HG03520 (cell line): ENCODE results near the gene LPAR3.
"Not testable (repeated sequence)": the region's sequence is repeated elsewhere in the genome, so short reads cannot be mapped to it uniquely, and the experiment has no call there.

Experiments used
- ATAC-seq: cut with Tn5 transposase; IDR thresholded peaks from one replicate; pipeline ENCODE4 v1.9.1; 2021; ENCODE audit warnings: mild to moderate bottlenecking, moderate library complexity; ENCODE audit not compliant: unreplicated experiment

The LPAR3 gene, protein sequence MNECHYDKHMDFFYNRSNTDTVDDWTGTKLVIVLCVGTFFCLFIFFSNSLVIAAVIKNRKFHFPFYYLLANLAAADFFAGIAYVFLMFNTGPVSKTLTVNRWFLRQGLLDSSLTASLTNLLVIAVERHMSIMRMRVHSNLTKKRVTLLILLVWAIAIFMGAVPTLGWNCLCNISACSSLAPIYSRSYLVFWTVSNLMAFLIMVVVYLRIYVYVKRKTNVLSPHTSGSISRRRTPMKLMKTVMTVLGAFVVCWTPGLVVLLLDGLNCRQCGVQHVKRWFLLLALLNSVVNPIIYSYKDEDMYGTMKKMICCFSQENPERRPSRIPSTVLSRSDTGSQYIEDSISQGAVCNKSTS

DNA sequence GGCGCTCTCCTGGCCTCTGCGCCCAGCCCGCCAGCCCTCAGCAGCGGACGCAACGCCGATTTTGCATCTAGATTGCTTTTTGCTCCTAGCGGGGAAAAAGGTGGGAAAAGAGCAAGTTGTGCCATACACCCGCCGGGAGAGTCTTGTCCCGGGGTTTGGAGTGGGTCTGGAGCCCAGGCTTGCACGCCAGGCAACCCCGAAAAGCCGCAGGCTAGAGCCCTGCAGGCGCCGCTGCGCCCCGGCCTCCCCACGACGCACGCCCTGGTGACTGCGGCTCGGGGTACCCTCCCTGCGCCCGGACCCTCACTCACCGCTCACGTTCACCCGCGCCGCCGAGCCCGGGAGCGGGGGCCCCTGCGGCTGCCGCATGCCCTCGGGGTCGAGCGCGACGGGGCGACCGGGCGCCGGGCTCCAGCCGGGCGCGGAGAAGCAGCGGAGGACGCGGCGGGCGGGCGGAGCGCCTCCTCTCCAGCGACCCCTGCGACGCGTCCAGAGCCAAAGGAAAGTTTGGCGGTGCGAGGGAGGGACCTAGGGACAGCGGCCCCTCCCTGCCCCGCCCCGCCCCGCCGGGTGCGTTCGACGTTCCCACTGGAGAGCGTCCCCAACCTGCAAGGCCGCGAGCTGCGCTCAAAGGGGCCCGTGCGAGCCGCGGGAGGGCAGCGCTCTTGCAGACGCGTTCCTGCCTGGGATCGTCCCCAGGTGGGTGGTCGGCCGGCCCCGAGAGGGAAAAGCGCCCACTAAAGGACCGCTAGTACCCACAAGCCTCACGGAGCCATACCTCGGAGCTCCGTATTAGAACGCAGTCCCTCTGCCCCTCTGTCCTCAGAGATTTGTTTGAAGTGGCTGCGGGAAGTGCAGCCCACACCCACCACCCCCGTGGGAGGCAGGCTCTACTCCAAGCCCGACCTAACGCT lies at the start of gene LPAR3:
Gene LPAR3 (minus strand): TSS at position 502 of the 914 bp plus-strand sequence. CDS start 27,086 bp downstream, outside the sequence.
- no peak for ATAC-seq

DNA sequence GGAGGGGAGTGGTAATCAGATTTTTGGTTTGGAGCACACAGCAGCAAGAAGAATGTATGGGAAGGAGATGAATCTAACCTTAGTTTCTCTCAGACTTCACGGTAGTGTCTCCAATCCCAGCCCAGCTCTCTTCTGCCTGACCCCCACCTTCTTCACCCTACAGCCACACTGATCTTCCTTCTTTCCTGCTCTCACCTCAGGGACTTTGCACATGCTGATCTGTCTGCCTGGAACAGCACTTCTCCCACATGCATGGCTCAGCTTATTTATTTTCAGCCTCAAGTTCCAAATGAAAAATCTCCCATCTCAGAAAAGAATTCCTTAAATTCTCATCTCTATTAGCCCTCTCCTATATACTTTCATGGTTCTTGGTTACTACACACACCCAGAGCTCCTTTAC lies 48.8 kb upstream of the LPAR3 start:
- ATAC-seq, result no peak

DNA sequence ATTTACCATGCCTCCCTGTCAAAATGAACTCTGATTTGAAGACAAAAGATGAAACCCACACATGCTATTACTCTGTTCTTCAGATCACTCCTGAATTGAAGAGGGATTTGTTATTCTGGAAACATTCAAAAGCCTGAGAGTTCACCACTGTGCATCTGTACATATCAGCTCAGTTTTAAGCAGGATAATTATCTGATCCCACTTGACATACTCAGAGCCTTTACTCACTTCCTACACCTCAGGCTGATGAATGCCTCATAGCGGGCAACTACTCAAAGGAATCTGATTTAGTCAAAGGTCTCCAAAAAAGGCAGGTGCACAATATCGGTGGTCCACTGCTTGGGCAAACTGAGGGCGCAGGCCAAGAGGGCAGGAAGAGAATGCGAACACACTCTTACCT lies 47.5 kb upstream of the LPAR3 start:
- ATAC-seq, result no peak

DNA sequence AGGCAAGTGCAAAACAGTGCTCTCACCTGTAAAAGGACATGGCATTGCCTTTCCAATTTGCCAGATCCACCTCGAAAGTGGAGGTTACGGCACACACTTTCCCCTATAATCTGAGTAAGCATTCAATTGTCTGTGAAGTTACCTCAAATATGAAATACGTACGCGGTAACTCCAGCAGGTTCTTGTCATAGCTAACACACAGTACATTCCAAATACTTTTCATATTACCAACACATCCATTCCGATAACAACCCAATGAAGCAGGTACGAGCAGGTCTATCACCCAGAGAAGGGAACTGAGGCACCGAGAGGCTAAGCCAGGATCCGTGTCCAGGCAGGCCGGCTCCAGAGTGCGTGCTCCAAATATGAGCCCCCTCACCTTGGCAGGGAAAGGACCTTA lies 46.8 kb upstream of the LPAR3 start:
- ATAC-seq, result no peak

DNA sequence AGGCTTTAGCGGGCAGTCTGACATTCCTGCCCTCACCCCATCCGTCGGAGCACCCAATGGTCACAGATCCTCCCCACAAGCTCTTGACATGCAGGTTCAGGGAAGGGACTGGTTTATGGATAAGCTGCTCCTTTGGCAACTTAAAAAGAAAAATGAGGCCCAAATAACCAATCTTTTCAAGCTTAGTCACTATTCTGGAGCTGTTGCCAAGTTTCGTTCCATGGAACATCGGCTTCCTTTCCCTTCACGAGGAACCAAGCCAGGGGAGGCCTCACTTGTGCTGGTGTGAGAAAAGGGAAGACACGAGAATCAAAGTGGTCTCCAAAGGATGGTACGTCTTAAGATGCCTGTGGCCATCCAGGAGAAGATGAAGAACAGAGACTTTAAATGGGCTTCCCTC lies 46.1 kb upstream of the LPAR3 start:
- no peak for ATAC-seq

DNA sequence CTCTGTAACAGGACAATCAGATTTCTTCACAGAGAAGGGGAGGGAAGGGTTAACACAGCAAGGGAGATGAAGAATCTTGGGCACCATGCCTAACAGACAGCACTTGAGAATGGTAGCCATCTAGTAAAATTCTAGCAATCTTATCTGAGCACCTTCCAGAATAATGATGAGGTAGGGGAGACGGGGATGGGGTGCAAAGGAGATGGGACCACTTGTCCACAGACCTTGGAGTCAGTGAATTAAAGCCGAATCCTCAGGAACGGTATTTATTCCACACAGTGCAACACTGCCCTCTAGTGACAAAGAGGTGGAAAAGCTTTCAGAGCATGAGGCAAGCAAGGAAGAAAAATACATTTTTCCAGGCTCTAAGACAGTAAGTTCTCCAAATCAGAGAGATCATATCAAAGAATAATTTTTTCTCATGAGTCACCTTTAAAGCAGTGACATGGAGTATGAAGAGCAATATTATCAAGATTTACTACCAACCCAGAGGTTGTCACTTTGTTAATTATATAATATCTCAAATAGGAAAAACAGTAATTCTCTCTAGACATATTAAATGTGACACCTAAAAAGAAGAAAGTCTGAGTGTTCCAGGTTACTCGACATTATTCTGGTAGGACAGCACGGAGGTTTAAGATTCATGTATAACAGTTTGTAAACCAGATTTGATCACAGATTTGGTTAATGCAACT lies 43.3 kb upstream of the LPAR3 start:
- no peak for ATAC-seq

DNA sequence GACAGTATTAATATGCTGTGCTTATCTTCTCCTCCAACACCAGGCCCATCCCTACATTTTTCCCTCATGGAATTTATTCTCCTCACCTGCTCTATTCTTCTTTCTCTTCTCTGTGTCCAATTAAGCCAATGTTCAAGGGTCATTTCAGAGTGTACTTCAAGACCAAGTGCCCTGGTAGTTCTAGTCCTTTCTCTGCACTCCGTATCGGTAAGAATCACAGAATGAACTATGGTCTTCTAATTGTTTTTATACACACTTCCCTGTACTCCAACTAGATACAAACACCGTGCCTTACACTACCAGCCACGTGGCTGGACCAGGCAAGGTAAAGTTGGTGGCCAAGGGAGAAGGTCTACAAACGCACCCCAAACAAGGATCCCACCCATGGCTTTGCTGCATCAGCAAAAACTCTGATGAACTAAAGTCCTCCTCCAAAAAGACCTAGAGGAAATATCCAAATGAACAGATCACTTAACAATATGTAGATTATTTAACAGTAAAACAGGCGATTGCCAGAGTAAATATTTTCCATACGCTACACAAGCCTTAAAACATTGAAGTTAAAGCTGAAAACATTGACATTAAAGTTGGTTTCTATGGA lies 40.1 kb upstream of the LPAR3 start:
- ATAC-seq, result no peak

DNA sequence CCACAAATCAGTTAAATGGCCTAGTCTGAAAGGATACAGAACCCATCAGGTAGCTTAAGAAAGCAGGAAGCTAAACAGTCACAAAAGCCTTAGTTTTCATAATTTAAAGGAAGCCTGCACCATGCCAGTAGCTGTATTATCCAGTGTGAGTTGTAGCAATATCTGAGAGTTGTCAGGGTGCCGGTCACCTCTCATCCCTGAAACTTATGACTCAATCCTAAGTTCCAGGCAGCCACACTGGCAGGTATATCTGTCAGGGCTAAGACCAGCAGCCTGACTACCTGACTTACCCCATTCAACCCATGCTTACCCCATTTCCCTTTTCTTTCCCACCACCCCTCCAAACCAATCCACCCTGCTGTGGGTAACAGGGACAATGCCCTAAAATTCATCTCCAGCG lies 37.8 kb upstream of the LPAR3 start:
- ATAC-seq, result no peak

DNA sequence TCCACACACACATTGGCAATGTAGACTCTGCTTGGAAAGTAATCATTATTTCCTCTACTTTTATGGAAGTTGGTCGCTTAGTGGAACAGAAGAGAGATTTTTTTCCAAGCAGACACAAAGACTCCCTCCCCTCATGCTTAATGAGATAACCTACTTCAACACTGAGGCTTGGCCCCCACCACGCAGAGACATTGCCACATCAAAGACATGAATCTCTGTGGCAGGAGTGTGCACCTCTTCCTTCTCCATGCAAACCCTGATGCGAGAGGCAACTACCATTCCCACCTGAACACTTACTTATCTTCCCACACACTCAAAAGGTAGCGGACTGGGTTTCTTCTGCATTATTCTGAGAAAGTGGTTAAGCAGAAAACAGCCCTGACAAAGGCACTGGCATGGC lies 37.3 kb upstream of the LPAR3 start:
- no peak for ATAC-seq

DNA sequence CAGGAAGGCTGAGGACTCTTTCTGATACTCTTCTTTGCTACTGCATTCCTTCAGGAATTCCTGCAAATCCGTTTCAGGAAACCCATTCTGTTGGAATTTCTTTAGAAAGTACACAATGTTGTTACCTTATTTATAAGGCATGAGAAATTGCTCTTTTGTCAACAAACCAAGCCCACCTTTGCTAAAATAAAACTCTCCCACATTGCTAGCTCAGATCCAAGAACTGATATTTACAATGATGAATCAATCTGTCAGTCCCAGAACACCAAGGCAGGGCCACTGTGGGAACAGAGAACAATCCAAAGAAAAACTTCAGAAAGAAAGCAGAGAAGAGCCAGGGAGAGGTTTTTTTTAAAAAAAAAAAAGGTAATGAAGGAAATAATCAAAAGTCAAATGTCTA lies 36.6 kb upstream of the LPAR3 start:
- no peak for ATAC-seq

DNA sequence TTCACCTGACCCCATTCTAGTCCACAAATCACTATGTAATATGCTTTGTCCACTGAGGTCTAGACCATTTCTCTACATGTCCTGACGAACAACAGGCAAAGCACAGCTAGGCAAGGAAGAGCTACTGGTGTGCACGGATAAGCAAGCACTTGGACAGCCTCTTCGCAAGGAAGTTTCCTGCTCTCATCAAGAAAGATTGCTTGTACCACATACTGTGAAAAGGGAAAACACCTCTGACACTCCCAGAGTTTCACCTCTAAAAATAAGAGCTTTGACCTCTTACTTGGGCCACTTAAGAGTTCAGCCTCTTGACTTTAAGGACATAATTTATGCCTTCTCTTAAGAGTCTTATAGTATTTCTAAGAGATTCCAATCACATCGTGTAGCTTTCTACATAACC lies 36.0 kb upstream of the LPAR3 start:
- no peak for ATAC-seq

DNA sequence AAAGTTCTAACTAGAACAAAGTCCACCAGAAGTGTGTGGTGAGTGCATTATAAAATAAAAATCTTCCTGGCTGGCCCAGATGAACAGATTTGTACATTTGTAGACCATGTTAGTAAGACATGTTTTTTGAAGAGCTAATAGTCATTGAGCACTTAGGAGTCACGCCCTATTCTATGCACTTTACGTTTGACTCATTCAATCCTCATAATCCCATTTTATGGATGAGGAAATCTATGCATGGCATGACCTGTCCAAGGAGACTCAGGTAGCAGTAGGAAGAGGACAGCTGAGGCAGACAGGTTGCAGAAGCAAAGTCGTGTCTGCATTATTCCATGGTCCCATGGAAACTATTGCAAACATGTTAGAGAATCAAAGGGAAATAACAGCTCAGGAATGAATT lies 30.3 kb upstream of the LPAR3 start:
- ATAC-seq, result no peak

DNA sequence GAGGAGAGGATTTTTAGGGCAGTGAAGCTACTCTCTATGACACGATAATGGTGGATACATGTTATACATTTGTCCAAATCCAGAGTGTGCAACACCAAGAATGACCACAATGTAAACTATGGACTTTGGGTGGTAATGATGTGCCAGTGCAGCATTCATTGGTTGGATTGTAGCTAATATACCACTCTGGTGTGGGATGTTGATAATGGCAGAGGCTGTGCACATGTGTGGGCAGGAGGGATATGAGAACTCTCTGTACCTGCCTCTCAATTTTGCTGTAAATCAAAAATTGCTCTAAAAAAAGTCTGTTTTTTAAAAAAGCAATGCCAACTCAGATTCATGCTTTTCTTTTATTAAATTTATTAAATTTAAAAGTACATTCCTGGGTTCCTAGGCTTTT lies 27.2 kb upstream of the LPAR3 start:
- no peak for ATAC-seq

DNA sequence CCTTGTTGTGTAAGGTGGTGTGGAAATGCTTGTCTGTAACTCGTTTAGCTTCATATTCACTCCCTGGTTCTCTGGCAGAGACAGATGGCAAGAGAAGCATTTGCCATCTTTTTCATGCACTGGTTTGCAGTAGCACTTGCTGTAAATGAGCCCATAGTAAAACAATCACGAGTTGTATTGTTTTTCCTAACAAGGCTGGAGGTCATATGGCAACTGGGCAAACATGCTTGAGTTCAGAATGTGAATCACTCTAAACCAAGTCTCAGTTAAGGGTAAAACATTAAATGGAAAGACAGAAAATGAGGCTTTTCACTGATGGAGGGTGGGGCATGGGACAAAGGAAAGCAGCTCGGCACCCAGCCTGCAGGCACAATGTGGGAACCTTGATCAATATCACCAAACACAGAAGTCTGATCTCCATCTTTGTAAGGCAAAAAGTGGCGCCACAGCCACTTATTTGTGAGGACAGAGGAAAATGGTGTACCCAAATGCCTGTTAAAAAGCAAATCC lies 26.5 kb upstream of the LPAR3 start:
- ATAC-seq, result no peak

DNA sequence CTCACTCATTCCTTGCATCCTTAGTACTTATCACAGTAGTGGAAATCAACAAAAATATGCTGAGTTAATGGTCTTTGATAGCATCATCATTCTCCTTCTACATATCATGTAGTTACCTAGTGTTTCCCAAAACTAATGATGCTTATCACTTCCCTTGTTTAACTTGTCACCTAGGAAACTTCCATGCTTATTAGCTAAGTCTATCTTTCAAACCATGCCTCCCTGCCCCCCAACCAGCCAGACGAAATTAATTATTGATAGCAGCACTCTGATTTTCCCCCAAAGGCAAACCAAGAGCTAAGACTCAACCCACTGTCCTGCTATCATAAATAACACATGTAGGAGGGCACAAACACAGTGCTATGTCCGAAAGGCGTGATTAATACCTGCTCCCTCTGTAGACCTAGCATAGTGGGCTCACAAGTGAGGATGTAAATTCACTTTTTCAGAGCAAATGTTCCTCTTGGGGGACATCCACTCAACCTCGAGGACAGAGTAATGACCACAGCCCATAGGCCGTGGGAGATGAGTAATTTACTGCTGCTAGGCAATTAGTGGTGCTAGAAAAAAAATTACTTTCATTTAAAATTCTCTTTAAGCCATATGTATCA lies 25.8 kb upstream of the LPAR3 start:
- no peak for ATAC-seq

DNA sequence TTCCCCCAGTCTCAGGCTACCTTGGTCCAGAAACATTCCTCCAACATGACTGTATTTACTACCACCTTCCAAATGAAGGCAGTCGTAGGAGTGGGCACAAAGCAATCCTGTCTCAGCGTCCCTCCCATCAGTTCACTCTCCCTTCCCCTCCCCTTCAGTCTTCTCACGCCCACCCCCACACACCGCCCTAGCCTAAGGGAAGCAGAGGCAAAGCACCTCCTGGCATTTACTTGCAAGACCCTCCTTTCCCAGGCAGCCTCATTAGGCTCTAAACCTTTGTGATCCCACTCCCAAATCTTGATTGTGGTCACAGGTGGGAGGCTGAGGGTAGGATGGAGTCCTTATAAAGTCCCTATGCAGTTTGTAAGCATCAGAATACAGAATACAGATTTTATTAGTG lies 23.9 kb upstream of the LPAR3 start:
- no peak for ATAC-seq

DNA sequence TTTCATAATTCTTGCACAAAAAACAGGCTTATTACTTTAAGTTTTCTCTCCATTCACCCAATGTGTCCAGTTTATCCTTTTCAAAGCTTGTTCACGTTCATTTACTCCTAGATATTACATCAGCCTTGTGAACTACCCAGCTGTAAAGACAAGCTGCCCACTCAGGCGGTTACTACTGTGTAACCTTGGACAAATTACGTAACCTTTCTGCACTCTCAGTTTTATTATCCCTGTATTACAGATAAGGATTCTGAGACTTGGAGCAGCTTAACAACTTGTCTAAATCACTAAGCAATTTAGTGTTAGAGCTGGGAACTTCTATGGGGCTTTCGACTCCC lies 20.5 kb upstream of the LPAR3 start:
- no peak for ATAC-seq

DNA sequence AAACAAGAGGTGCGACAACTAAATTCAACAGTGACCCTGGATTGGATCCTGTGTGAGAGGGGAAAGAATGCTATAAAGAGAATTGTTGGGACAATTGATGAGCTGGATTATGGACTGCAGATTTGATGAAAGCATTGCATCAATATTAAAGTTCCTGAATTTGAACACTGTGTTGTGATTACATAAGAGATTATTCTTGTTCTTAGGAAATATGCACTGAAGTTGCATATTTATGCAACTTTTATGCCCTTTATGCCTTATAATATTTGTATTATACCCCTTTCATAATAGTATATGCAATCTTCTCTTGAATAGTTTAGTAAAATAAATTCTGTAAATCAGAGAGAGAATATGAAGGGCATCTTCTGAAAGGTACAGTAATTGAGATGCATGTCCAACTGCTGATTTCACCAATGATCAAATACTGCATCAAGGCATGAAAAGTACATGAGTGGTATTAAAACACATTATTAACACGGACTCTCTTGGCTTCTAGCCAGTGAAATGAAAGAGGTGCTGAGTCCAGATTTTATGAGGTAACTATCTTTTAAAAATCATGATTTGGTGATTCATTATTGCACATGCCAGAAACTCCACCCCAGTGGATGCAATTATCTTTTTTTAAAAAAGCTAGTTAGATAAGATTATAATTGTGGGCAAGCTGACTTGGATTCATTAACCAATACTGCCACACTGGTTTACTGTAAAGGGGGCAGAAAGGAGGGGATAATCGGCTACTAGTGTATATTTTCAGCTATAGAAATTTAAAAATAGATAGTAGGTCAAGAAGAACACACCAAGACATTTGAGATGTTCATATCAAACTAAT lies 19.9 kb upstream of the LPAR3 start:
- no peak for ATAC-seq

DNA sequence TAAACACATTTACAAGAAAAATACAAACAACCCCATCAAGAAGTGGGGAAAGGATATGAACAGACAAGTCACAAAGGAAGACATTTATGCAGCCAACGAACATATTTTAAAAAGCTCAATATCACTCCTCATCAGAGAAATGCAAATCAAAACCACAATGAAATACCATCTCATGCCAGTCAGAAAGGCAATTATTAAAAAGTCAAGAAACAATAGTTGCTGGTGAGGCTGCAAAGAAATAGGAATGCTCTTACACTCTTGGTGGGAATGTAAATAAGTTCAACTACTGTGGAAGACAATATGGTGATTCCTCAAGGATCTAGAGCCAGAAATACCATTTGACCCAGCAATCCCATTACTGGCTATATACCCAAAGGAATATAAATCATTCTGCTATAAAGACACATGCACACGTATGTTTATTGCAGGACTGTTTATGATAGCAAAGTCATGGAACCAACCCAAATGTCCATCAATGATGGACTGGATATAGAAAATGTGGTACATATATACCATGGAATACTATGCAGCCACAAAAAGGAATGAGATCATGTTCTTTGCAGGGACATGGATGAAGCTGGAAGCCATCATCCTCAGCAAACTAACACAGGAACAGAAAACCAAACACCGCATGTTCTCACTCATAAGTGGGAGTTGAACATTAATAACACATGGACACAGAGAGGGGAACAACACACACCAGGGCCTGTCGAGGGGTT lies 15.9 kb upstream of the LPAR3 start:
- not testable (repeated sequence) for ATAC-seq
